ENCODE results near the gene IKBKE.

IKBKE gene

GRCh38 chr1:206466840-206467649 lies 3.2 kb upstream of the IKBKE start:
- no peak for TF ChIP-seq POLR2AphosphoS5 (IDR thresholded peaks at IDR 0.05; ENCODE audit: low read depth, low read length)
- TF ChIP-seq TAF1 (IDR thresholded peaks at IDR 0.05; ENCODE audit: borderline replicate concordance, low read depth, low read length), result no peak
- TF ChIP-seq POLR2A (IDR thresholded peaks at IDR 0.05; ENCODE audit: low read depth, low read length), result no peak
- no peak for FAIRE-seq
- no peak for DNase-seq (ENCODE audit: insufficient read length)

- DNase-seq (ENCODE audit: insufficient read length) (no peak), FAIRE-seq (no peak)
- no peak for TF ChIP-seq POLR2AphosphoS5 (IDR thresholded peaks at IDR 0.05; ENCODE audit: low read depth, low read length)
- TF ChIP-seq TAF1 (IDR thresholded peaks at IDR 0.05; ENCODE audit: borderline replicate concordance, low read depth, low read length), result no peak
- TF ChIP-seq POLR2A (IDR thresholded peaks at IDR 0.05; ENCODE audit: low read depth, low read length), result no peak
Measured at GRCh38 chr1:206467915-206468314, 2.4 kb upstream of the IKBKE start.

- DNase-seq (ENCODE audit: insufficient read length) (no peak), FAIRE-seq (no peak)
- no peak for TF ChIP-seq POLR2AphosphoS5 (IDR thresholded peaks at IDR 0.05; ENCODE audit: low read depth, low read length)
- TF ChIP-seq TAF1 (IDR thresholded peaks at IDR 0.05; ENCODE audit: borderline replicate concordance, low read depth, low read length), result no peak
- no peak for TF ChIP-seq POLR2A (IDR thresholded peaks at IDR 0.05; ENCODE audit: low read depth, low read length)
Measured at GRCh38 chr1:206468571-206468970, 1.7 kb upstream of the IKBKE start.

- FAIRE-seq (no peak), DNase-seq (ENCODE audit: insufficient read length) (no peak)
- TF ChIP-seq TAF1 (IDR thresholded peaks at IDR 0.05; ENCODE audit: borderline replicate concordance, low read depth, low read length) (no peak), POLR2A (IDR thresholded peaks at IDR 0.05; ENCODE audit: low read depth, low read length) (no peak), POLR2AphosphoS5 (IDR thresholded peaks at IDR 0.05; ENCODE audit: low read depth, low read length) (no peak)
Measured at GRCh38 chr1:206469411-206469932, 804 bp upstream of the IKBKE start.

GRCh38 chr1:206470692-206471414 lies 577 bp downstream of the IKBKE start:
- peak; percentile 62 for FAIRE-seq
- TF ChIP-seq POLR2A (IDR thresholded peaks at IDR 0.05; ENCODE audit: low read depth, low read length), result no peak
- TF ChIP-seq POLR2AphosphoS5 (IDR thresholded peaks at IDR 0.05; ENCODE audit: low read depth, low read length), result no peak; the same call in 1 of the 2 replicates
- peak; percentile 24; the same call in 1 of the 2 replicates for TF ChIP-seq TAF1 (IDR thresholded peaks at IDR 0.05; ENCODE audit: borderline replicate concordance, low read depth, low read length)
- DNase-seq (ENCODE audit: insufficient read length), result peak; percentile 48

GRCh38 chr1:206471415-206471801 lies 1.1 kb downstream of the IKBKE start:
- no peak for DNase-seq (ENCODE audit: insufficient read length)
- TF ChIP-seq TAF1 (IDR thresholded peaks at IDR 0.05; ENCODE audit: borderline replicate concordance, low read depth, low read length), result no peak
- TF ChIP-seq POLR2AphosphoS5 (IDR thresholded peaks at IDR 0.05; ENCODE audit: low read depth, low read length), result no peak; the same call in 1 of the 2 replicates
- TF ChIP-seq POLR2A (IDR thresholded peaks at IDR 0.05; ENCODE audit: low read depth, low read length), result no peak
- no peak for FAIRE-seq

GRCh38 chr1:206472024-206472423 lies 1.7 kb downstream of the IKBKE start:
- DNase-seq (ENCODE audit: insufficient read length) (no peak), FAIRE-seq (no peak)
- TF ChIP-seq POLR2A (IDR thresholded peaks at IDR 0.05; ENCODE audit: low read depth, low read length) (no peak), POLR2AphosphoS5 (IDR thresholded peaks at IDR 0.05; ENCODE audit: low read depth, low read length) (no peak), TAF1 (IDR thresholded peaks at IDR 0.05; ENCODE audit: borderline replicate concordance, low read depth, low read length) (no peak)

- DNase-seq (ENCODE audit: insufficient read length), result no peak
- no peak for FAIRE-seq
- TF ChIP-seq POLR2AphosphoS5 (IDR thresholded peaks at IDR 0.05; ENCODE audit: low read depth, low read length) (no peak), TAF1 (IDR thresholded peaks at IDR 0.05; ENCODE audit: borderline replicate concordance, low read depth, low read length) (no peak), POLR2A (IDR thresholded peaks at IDR 0.05; ENCODE audit: low read depth, low read length) (no peak)
Measured at GRCh38 chr1:206472454-206472853, 2.2 kb downstream of the IKBKE start.

GRCh38 chr1:206472886-206473285 lies 2.6 kb downstream of the IKBKE start:
- no peak for DNase-seq (ENCODE audit: insufficient read length)
- no peak for FAIRE-seq
- no peak for TF ChIP-seq TAF1 (IDR thresholded peaks at IDR 0.05; ENCODE audit: borderline replicate concordance, low read depth, low read length)
- no peak for TF ChIP-seq POLR2A (IDR thresholded peaks at IDR 0.05; ENCODE audit: low read depth, low read length)
- no peak for TF ChIP-seq POLR2AphosphoS5 (IDR thresholded peaks at IDR 0.05; ENCODE audit: low read depth, low read length)

- TF ChIP-seq POLR2AphosphoS5 (IDR thresholded peaks at IDR 0.05; ENCODE audit: low read depth, low read length) (no peak), POLR2A (IDR thresholded peaks at IDR 0.05; ENCODE audit: low read depth, low read length) (no peak), TAF1 (IDR thresholded peaks at IDR 0.05; ENCODE audit: borderline replicate concordance, low read depth, low read length) (no peak)
- FAIRE-seq (no peak), DNase-seq (ENCODE audit: insufficient read length) (no peak)
Measured at GRCh38 chr1:206476058-206476457, 5.8 kb downstream of the IKBKE start.

GRCh38 chr1:206476591-206476990 lies 6.3 kb downstream of the IKBKE start:
- no peak for TF ChIP-seq TAF1 (IDR thresholded peaks at IDR 0.05; ENCODE audit: borderline replicate concordance, low read depth, low read length)
- no peak for TF ChIP-seq POLR2AphosphoS5 (IDR thresholded peaks at IDR 0.05; ENCODE audit: low read depth, low read length)
- no peak for TF ChIP-seq POLR2A (IDR thresholded peaks at IDR 0.05; ENCODE audit: low read depth, low read length)
- FAIRE-seq (no peak), DNase-seq (ENCODE audit: insufficient read length) (no peak)
